HCT116 (cell line): ENCODE measurements around the gene GUCY2C. TPM values are rescaled to one million over a fixed set of nuclear protein-coding genes. Genes with fewer than 3 reads are reported as not detected.
"Not testable (repeated sequence)": the region's sequence is repeated elsewhere in the genome, so short reads cannot be mapped to it uniquely, and the experiment has no call there.

Source experiments
- ATAC-seq: fragments of 200-7000 bp; cut with Tn5 transposase; 2 replicates; pipeline ENCODE4 v1.9.1; 2020; ENCODE audit warnings: mild to moderate bottlenecking, moderate library complexity
- BruUV-seq: library from RNA; stranded (reverse); fragments of 400-500 nt; replicated peaks from 2 replicates; lab custom pipeline; 2021; lab: Mats Ljungman, UMichigan
- CTCF ChIA-PET: fragments of 300-600 bp; sonication (Branson Sonifier 250); formaldehyde crosslinking; loops from one replicate; lab custom pipeline; 2021; ENCODE audit warnings: antibody characterized with exemption; lab: Charles Lee
- POLR2A ChIA-PET: fragments of 300-600, 350-600 bp; sonication (Branson Sonifier 250); formaldehyde crosslinking; loops from one replicate; lab custom pipeline; 2021; ENCODE audit warnings: antibody characterized with exemption; lab: Charles Lee
- RAD21 ChIA-PET, 2 experiments: fragments of 300-600 bp; sonication (Branson Sonifier 250); formaldehyde crosslinking; loops; one replicate each; lab custom pipeline; 2023; ENCODE audit warnings: low total read pairs in 2 of 2; ENCODE audit not compliant: uncharacterized antibody in 2 of 2, unreplicated experiment in 2 of 2, low non-redundant PET in 1 of 2; lab: Charles Lee
- DNase-seq: peaks from one replicate; pipeline ENCODE4 v3.0.0-alpha.2; 2010; ENCODE audit warnings: low read depth, low spot score
- H2AFZ ChIP-seq: fragments of 200-600 bp; shearing (Covaris generic), sonication (generic); 2 replicates; pipeline ENCODE4 v1.6.1; 2017; ENCODE audit warnings: low read depth, mixed run types, mixed read lengths, antibody characterized with exemption, low read length; ENCODE audit not compliant: poor library complexity, severe bottlenecking
- H3K27ac ChIP-seq: 2 replicates; pipeline ENCODE4 v1.5.1; 2012; ENCODE audit warnings: low read depth, low read length
- H3K27me3 ChIP-seq: fragments of 200-600 bp; sonication (generic); 2 replicates; pipeline ENCODE4 v1.6.1; 2016; ENCODE audit warnings: mixed run types, low read length, mixed read lengths; ENCODE audit not compliant: insufficient read depth
- H3K36me3 ChIP-seq, 2 experiments: fragments of 200-500 bp in 1 of 2; fragments of 200-600 bp in 1 of 2; sonication (Bioruptor generic) in 1 of 2; sonication (generic) in 1 of 2; 2 replicates each; pipeline versions ENCODE4 v1.5.1 to v1.6.1; 2014 to 2016; ENCODE audit warnings: low read length in 2 of 2, inconsistent platforms in 1 of 2, mixed read lengths in 1 of 2, mixed run types in 1 of 2; ENCODE audit not compliant: insufficient read depth in 2 of 2, control insufficient read depth in 1 of 2
- H3K4me1 ChIP-seq, 2 experiments: fragments of 200-600 bp in 1 of 2; sonication (generic) in 1 of 2; 2 replicates each; pipeline versions ENCODE4 v1.5.1 to v1.6.1; 2012 to 2017; ENCODE audit warnings: low read length in 2 of 2, inconsistent platforms in 1 of 2, mild to moderate bottlenecking in 1 of 2, mixed read lengths in 1 of 2, mixed run types in 1 of 2, moderate library complexity in 1 of 2; ENCODE audit not compliant: insufficient read depth in 2 of 2, control insufficient read depth in 1 of 2
- H3K4me2 ChIP-seq: fragments of 200-600 bp; sonication (generic); 2 replicates; pipeline ENCODE4 v1.6.1; 2017; ENCODE audit warnings: mixed run types, low read length, mixed read lengths
- H3K4me3 ChIP-seq, 2 experiments: fragments of 200-600 bp in 1 of 2; sonication (generic) in 1 of 2; replicated peaks in 1 of 2; 2 replicates each; pipeline ENCODE4 v1.5.1; 2011 to 2016; ENCODE audit warnings: low read length in 2 of 2, control low read depth in 1 of 2, low read depth in 1 of 2, mild to moderate bottlenecking in 1 of 2, mixed read lengths in 1 of 2, mixed run types in 1 of 2
- H3K79me2 ChIP-seq: fragments of 200-600 bp; sonication (generic); 2 replicates; pipeline ENCODE4 v1.6.1; 2017; ENCODE audit warnings: mild to moderate bottlenecking, mixed run types, low read length, moderate library complexity, mixed read lengths; ENCODE audit not compliant: insufficient read depth
- H3K9ac ChIP-seq: fragments of 200-600 bp; sonication (generic); 2 replicates; pipeline ENCODE4 v1.6.1; 2016; ENCODE audit warnings: low read length, mixed read lengths
- H3K9me2 ChIP-seq: fragments of 200-600 bp; sonication (generic), shearing (Covaris generic); 2 replicates; pipeline ENCODE4 v1.6.1; 2017; ENCODE audit warnings: mixed run types, mild to moderate bottlenecking, moderate library complexity; ENCODE audit not compliant: insufficient read depth
- H3K9me3 ChIP-seq, 2 experiments: fragments of 200-500 bp in 1 of 2; fragments of 200-600 bp in 1 of 2; sonication (Bioruptor generic) in 1 of 2; sonication (generic) in 1 of 2; 2 replicates each; pipeline ENCODE4 v1.6.1; 2014 to 2017; ENCODE audit warnings: low read length in 2 of 2, mixed read lengths in 2 of 2, inconsistent platforms in 1 of 2, low read depth in 1 of 2, mild to moderate bottlenecking in 1 of 2, mixed run types in 1 of 2, moderate library complexity in 1 of 2; ENCODE audit not compliant: control insufficient read depth in 1 of 2, insufficient read depth in 1 of 2
- H4K20me1 ChIP-seq: fragments of 200-600 bp; sonication (generic), shearing (Covaris generic); 2 replicates; pipeline ENCODE4 v1.6.1; 2017; ENCODE audit warnings: mixed run types, mild to moderate bottlenecking, moderate library complexity; ENCODE audit not compliant: insufficient read depth
- CEBPB ChIP-seq: IDR thresholded peaks from 2 replicates; pipeline ENCODE4 v1.6.1; 2012; ENCODE audit warnings: low read depth
- CTCF ChIP-seq, 3 experiments: fragments of 200-600 bp in 1 of 3; sonication (generic) in 1 of 3; IDR thresholded peaks in 2 of 3; conservative IDR thresholded peaks in 1 of 3; 2 replicates each; pipeline ENCODE4 v1.5.1; 2012 to 2017; ENCODE audit warnings: low read depth in 2 of 3, low read length in 2 of 3, antibody characterized with exemption in 1 of 3, borderline replicate concordance in 1 of 3, control low read depth in 1 of 3, mild to moderate bottlenecking in 1 of 3, mixed read lengths in 1 of 3, mixed run types in 1 of 3, moderate library complexity in 1 of 3; ENCODE audit not compliant: insufficient read depth in 1 of 3
- EGR1 ChIP-seq: IDR thresholded peaks from 2 replicates; pipeline ENCODE4 v1.6.1; 2012; ENCODE audit warnings: low read depth
- EZH2phosphoT487 ChIP-seq: fragments of 200-600 bp; IDR thresholded peaks from 2 replicates; pipeline ENCODE4 v1.6.1; 2018; ENCODE audit warnings: antibody characterized with exemption, borderline replicate concordance
- FOSL1 ChIP-seq: IDR thresholded peaks from 2 replicates; pipeline ENCODE4 v1.6.1; 2012; ENCODE audit warnings: low read depth
- JUND ChIP-seq: IDR thresholded peaks from 2 replicates; pipeline ENCODE4 v1.6.1; 2012
- RAD21 ChIP-seq: IDR thresholded peaks from 2 replicates; pipeline ENCODE4 v1.6.1; 2012; ENCODE audit warnings: low read depth, mild to moderate bottlenecking
- REST ChIP-seq: IDR thresholded peaks from 2 replicates; pipeline ENCODE4 v1.6.1; 2012; ENCODE audit warnings: low read depth
- SIN3A ChIP-seq: IDR thresholded peaks from 2 replicates; pipeline ENCODE4 v1.6.1; 2012; ENCODE audit warnings: low read depth
- SRF ChIP-seq: IDR thresholded peaks from 2 replicates; pipeline ENCODE4 v1.6.1; 2012; ENCODE audit warnings: low read depth
- TCF7L2 ChIP-seq: IDR thresholded peaks from 2 replicates; pipeline ENCODE4 v1.7.0; 2011; ENCODE audit warnings: borderline replicate concordance, inconsistent platforms; ENCODE audit not compliant: insufficient read depth, insufficient read length; ENCODE audit errors: extremely low read depth
- YY1 ChIP-seq: IDR thresholded peaks from 2 replicates; pipeline ENCODE4 v1.6.1; 2011; ENCODE audit warnings: low read length, low read depth, moderate library complexity, mild to moderate bottlenecking; ENCODE audit not compliant: insufficient replicate concordance; ENCODE audit errors: extremely low read depth
- ZNF274 ChIP-seq: fragments of 200-500 bp; sonication (Bioruptor generic); IDR thresholded peaks from 2 replicates; pipeline ENCODE4 v1.6.1; 2014; ENCODE audit warnings: mild to moderate bottlenecking, low read depth, low read length, inconsistent platforms
- intact Hi-C: fragments of 100-400 bp; cut with micrococcal nuclease; formaldehyde crosslinking; loops from 2 replicates; pipeline ENCODE4 v1.10.0; 2022
- total RNA-seq: library from RNA; stranded (reverse); gene quantifications from one replicate; pipeline ENCODE4 v1.2.1, GENCODE V29; 2021; ENCODE audit not compliant: unreplicated experiment

GUCY2C gene
- total RNA-seq, 1 experiment from 2014 or later = not detected

GRCh38 chr12:14689996-14690395 lies 6.4 kb downstream of the GUCY2C start (continued):
- TF ChIP-seq REST (no peak), SIN3A (no peak)

GRCh38 chr12:14689144-14689543 lies 7.3 kb downstream of the GUCY2C start:
- no peak overlapping the region for H3K27ac ChIP-seq
- DNase-seq (no peak), ATAC-seq (no peak)
- no peaks in the 10 kb centered on the region for H3K27me3 ChIP-seq
- no peak overlapping the region for H3K9ac ChIP-seq
- H3K36me3 ChIP-seq = no peaks in the 10 kb centered on the region
- H3K9me3 ChIP-seq = no peaks in the 10 kb centered on the region
- BruUV-seq = no TSS peak
- POLR2A ChIA-PET = no interaction called here
- no peak overlapping the region for H3K4me2 ChIP-seq
- H3K4me3 ChIP-seq = no peak overlapping the region
- intact Hi-C loops = no loop called here
- H4K20me1 ChIP-seq = no peaks in the 10 kb centered on the region
- H3K9me2 ChIP-seq = no peaks in the 10 kb centered on the region
- H2AFZ ChIP-seq = no peak overlapping the region
- CTCF ChIA-PET = no interaction called here
- TF ChIP-seq ZNF274 (no peak), RAD21 (no peak), YY1 (no peak), FOSL1 (no peak), SRF (no peak), CEBPB (no peak), TCF7L2 (no peak), EZH2phosphoT487 (no peak), EGR1 (no peak), JUND (no peak), CTCF (IDR thresholded peaks at IDR 0.05 in 2 of 3, conservative IDR thresholded peaks at IDR 0.05 in 1 of 3; ENCODE audit: borderline replicate concordance in 1 of 3, insufficient read depth in 1 of 3, low read depth in 2 of 3, low read length in 2 of 3) (no peak)
- RAD21 ChIA-PET = no interaction called here
- H3K4me1 ChIP-seq = no peaks in the 10 kb centered on the region
- no peaks in the 10 kb centered on the region for H3K79me2 ChIP-seq

- CTCF ChIA-PET = not testable (repeated sequence)
These were observed 14.2 kb downstream of the GUCY2C start for GRCh38 chr12:14682231-14682630.

More at GRCh38 chr12:14682231-14682630, 14.2 kb downstream of the GUCY2C start:
- H3K9ac ChIP-seq, POLR2A ChIA-PET, DNase-seq, H2AFZ ChIP-seq, ATAC-seq, H4K20me1 ChIP-seq, intact Hi-C loops, H3K4me3 ChIP-seq, H3K36me3 ChIP-seq, H3K79me2 ChIP-seq, H3K4me1 ChIP-seq, H3K27me3 ChIP-seq, H3K4me2 ChIP-seq, H3K27ac ChIP-seq, H3K9me3 ChIP-seq, BruUV-seq, RAD21 ChIA-PET, H3K9me2 ChIP-seq: not testable (repeated sequence)
